K562 treated with DMSO at 1 percent for 4 hours (cell line): ENCODE measurements around the gene TMEM45A. TPM values are rescaled to one million over a fixed set of nuclear protein-coding genes. Genes with fewer than 3 reads are reported as not detected.

Experiments
- total RNA-seq: library from RNA; unstranded; fragments of 300-600 nt; gene quantifications from 2 replicates; pipeline ENCODE4 v1.2.3, GENCODE V29; 2022; ENCODE audit not compliant: insufficient read depth

Gene TMEM45A
- total RNA-seq = 1.9 and 2.7 TPM in 2 replicates

GRCh38 chr3:100492059-100493006 is at the start of gene TMEM45A:
TSS of gene TMEM45A (plus strand) at chr3:100492619. CDS start at chr3:100555212, 62,593 bp downstream.

GRCh38 chr3:100609305-100609704 is 116.9 kb downstream of the TMEM45A start, which contains the start of gene ADGRG7:
TSS of gene ADGRG7 (plus strand) at chr3:100609601. CDS start at chr3:100609857, 256 bp downstream.

Other genes with a start within 250 kb of the TMEM45A start
- gene TBC1D23, start 231.6 kb upstream of the TMEM45A start, total RNA-seq = 12.7 and 14.7 TPM in 2 replicates
- gene NIT2, start 157.9 kb upstream of the TMEM45A start, total RNA-seq = 7.3 and 9.7 TPM in 2 replicates
- 16.3 and 17.4 TPM in 2 replicates for gene TOMM70, start 91.5 kb upstream of the TMEM45A start, total RNA-seq
- gene LNP1, start 91.1 kb upstream of the TMEM45A start, total RNA-seq = 4.6 and 5.9 TPM in 2 replicates
- not detected in 2 replicates for gene ADGRG7, start 117.0 kb downstream of the TMEM45A start, total RNA-seq
- gene TFG, start 216.9 kb downstream of the TMEM45A start, total RNA-seq = 57.1 and 71.0 TPM in 2 replicates